ENCODE data around the gene FAM3C.

DNA sequence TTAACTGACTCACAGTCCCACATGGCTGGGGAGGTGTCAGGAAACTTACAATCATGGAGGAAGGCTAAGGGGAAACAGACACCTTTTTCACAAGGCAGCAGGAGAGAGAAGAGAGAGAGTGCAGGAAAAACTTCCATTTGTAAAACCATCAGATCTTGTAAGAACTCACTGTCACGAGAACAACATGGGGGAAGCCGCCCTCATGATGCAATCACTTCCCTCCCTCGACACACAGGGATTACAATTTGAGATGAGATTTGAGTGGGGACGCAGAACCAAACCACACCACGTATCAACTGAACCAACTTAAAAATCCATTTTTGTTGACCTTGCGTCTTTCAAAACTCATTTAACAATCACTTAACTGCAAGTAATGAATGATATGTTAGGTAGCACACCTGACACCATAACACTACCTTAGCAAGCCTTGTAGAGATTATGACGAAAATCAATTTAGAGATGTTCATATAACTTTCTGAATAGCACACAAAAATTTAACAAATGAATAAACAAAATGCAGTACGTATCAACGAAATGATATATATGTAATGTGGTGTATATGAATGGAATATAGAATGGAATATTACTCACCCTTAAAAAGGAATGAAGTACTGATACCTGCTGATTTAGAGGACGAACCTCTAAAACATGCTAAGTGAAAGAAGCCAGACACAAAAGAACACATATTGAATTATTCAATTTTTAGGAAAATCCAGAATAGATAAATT, 3.7 kb downstream of the FAM3C start:
- TF ChIP-seq, protein P1, sequence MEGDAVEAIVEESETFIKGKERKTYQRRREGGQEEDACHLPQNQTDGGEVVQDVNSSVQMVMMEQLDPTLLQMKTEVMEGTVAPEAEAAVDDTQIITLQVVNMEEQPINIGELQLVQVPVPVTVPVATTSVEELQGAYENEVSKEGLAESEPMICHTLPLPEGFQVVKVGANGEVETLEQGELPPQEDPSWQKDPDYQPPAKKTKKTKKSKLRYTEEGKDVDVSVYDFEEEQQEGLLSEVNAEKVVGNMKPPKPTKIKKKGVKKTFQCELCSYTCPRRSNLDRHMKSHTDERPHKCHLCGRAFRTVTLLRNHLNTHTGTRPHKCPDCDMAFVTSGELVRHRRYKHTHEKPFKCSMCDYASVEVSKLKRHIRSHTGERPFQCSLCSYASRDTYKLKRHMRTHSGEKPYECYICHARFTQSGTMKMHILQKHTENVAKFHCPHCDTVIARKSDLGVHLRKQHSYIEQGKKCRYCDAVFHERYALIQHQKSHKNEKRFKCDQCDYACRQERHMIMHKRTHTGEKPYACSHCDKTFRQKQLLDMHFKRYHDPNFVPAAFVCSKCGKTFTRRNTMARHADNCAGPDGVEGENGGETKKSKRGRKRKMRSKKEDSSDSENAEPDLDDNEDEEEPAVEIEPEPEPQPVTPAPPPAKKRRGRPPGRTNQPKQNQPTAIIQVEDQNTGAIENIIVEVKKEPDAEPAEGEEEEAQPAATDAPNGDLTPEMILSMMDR (conservative IDR thresholded peaks at IDR 0.05 in 1 of 2, IDR thresholded peaks at IDR 0.05 in 1 of 2; ENCODE audit: low read depth in 1 of 2, low read length in 2 of 2), result no peak
- no peak for TF ChIP-seq EZH2 (IDR thresholded peaks at IDR 0.05; ENCODE audit: low read length, missing control alignments)
